HEK293 (cell line): Measurements from ENCODE around the gene IFI27L1.

Experiments
- CTCF ChIA-PET: fragments of 350-600 bp; formaldehyde crosslinking; extraction: SDS; loops from one replicate; lab custom pipeline; 2021; ENCODE audit warnings: antibody characterized with exemption; lab: Yijun Ruan, JAX
- POLR2A ChIA-PET: fragments of 300-600 bp; formaldehyde crosslinking; extraction: SDS; loops from one replicate; lab custom pipeline; 2020; ENCODE audit warnings: antibody characterized with exemption, inconsistent platforms; lab: Yijun Ruan, JAX
- H3K27ac ChIP-seq: fragments of 200-500 bp; sonication (Bioruptor generic); 2 replicates; pipeline ENCODE4 v1.5.1; 2014; ENCODE audit warnings: low read depth, low read length, control low read depth, inconsistent platforms; ENCODE audit errors: extremely low read depth
- H3K36me3 ChIP-seq, 2 experiments: fragments of 200-500 bp in 1 of 2; sonication (Bioruptor generic) in 1 of 2; 1 replicate in 1 of 2; 2 replicates in 1 of 2; pipeline ENCODE4 v1.5.1; 2014 to 2017; ENCODE audit warnings: inconsistent platforms in 2 of 2, low read length in 2 of 2; ENCODE audit not compliant: control insufficient read depth in 2 of 2, insufficient read depth in 1 of 2
- H3K4me1 ChIP-seq: fragments of 200-500 bp; sonication (Bioruptor generic); 2 replicates; pipeline ENCODE4 v1.5.1; 2014; ENCODE audit warnings: mild to moderate bottlenecking, low read length, inconsistent platforms; ENCODE audit not compliant: control insufficient read depth, insufficient read depth
- H3K4me3 ChIP-seq: 2 replicates; pipeline ENCODE4 v1.5.1; 2011; ENCODE audit warnings: low read depth, mild to moderate bottlenecking, control low read depth, low read length, moderate library complexity
- H3K9me3 ChIP-seq: fragments of 200-500 bp; sonication (Bioruptor generic); 2 replicates; pipeline ENCODE4 v1.5.1; 2014; ENCODE audit warnings: low read depth, low read length, inconsistent platforms; ENCODE audit not compliant: control insufficient read depth, insufficient read depth
- HOXC10 ChIP-seq: sonication (generic); formaldehyde crosslinking; IDR thresholded peaks from 2 replicates; pipeline ENCODE4 v1.8.1; 2023; ENCODE audit warnings: mild to moderate bottlenecking, missing genetic modification reagents
- HOXD13 ChIP-seq: sonication (generic); formaldehyde crosslinking; IDR thresholded peaks from 2 replicates; pipeline ENCODE4 v1.8.0; 2022; ENCODE audit warnings: missing genetic modification reagents, borderline replicate concordance
- KLF10 ChIP-seq: fragments of 450-650 bp; IDR thresholded peaks from 2 replicates; pipeline ENCODE4 v1.5.1; 2018; ENCODE audit warnings: missing biosample characterization, mild to moderate bottlenecking, missing genetic modification characterization
- KLF8 ChIP-seq: fragments of 450-650 bp; formaldehyde crosslinking; IDR thresholded peaks from 2 replicates; pipeline ENCODE4 v1.5.1; 2016; ENCODE audit warnings: missing biosample characterization, missing genetic modification characterization
- MYNN ChIP-seq: fragments of 450-650 bp; formaldehyde crosslinking; IDR thresholded peaks from 2 replicates; pipeline ENCODE4 v1.5.1; 2016; ENCODE audit warnings: missing biosample characterization, missing genetic modification characterization, borderline replicate concordance
- RBAK ChIP-seq: fragments of 450-650 bp; formaldehyde crosslinking; IDR thresholded peaks from 2 replicates; pipeline ENCODE4 v1.5.1; 2016; ENCODE audit warnings: missing biosample characterization, missing genetic modification characterization
- REPIN1 ChIP-seq: fragments of 450-650 bp; formaldehyde crosslinking; IDR thresholded peaks from 2 replicates; pipeline ENCODE4 v1.5.1; 2017; ENCODE audit warnings: missing biosample characterization, missing genetic modification characterization, low read depth
- SCRT2 ChIP-seq: fragments of 450-650 bp; formaldehyde crosslinking; IDR thresholded peaks from 2 replicates; pipeline ENCODE4 v1.5.1; 2016; ENCODE audit warnings: missing biosample characterization, missing genetic modification characterization
- TCF7L2 ChIP-seq: IDR thresholded peaks from 2 replicates; pipeline ENCODE4 v1.6.1; 2011; ENCODE audit warnings: low read depth, mild to moderate bottlenecking, inconsistent platforms, low read length, moderate library complexity, borderline replicate concordance
- ZBTB21 ChIP-seq: fragments of 450-650 bp; formaldehyde crosslinking; IDR thresholded peaks from 2 replicates; pipeline ENCODE4 v1.5.1; 2017; ENCODE audit warnings: missing biosample characterization, missing genetic modification characterization
- ZFHX2 ChIP-seq: fragments of 450-650 bp; formaldehyde crosslinking; conservative IDR thresholded peaks from 2 replicates; pipeline ENCODE4 v1.5.1; 2016; ENCODE audit warnings: missing biosample characterization, missing genetic modification characterization
- ZNF114 ChIP-seq: fragments of 450-650 bp; formaldehyde crosslinking; IDR thresholded peaks from 2 replicates; pipeline ENCODE4 v1.5.0; 2017; ENCODE audit warnings: missing biosample characterization, missing genetic modification characterization
- ZNF174 ChIP-seq: fragments of 450-650 bp; formaldehyde crosslinking; IDR thresholded peaks from 2 replicates; pipeline ENCODE4 v1.5.0; 2017; ENCODE audit warnings: missing biosample characterization, mild to moderate bottlenecking, missing genetic modification characterization
- ZNF202 ChIP-seq: fragments of 450-650 bp; formaldehyde crosslinking; IDR thresholded peaks from 2 replicates; pipeline ENCODE4 v1.5.1; 2016; ENCODE audit warnings: missing biosample characterization, missing genetic modification characterization, borderline replicate concordance
- ZNF24 ChIP-seq: fragments of 450-650 bp; formaldehyde crosslinking; IDR thresholded peaks from 2 replicates; pipeline ENCODE4 v1.5.1; 2016; ENCODE audit warnings: missing biosample characterization, missing genetic modification characterization
- ZNF350 ChIP-seq: fragments of 450-650 bp; formaldehyde crosslinking; IDR thresholded peaks from 2 replicates; pipeline ENCODE4 v1.5.0; 2017; ENCODE audit warnings: missing biosample characterization, mild to moderate bottlenecking, missing genetic modification characterization
- ZNF473 ChIP-seq: fragments of 450-650 bp; formaldehyde crosslinking; IDR thresholded peaks from 2 replicates; pipeline ENCODE4 v1.5.1; 2017; ENCODE audit warnings: missing biosample characterization, missing genetic modification characterization
- ZNF514 ChIP-seq: fragments of 450-650 bp; formaldehyde crosslinking; IDR thresholded peaks from 2 replicates; pipeline ENCODE4 v1.5.1; 2016; ENCODE audit warnings: missing biosample characterization, missing genetic modification characterization
- ZNF530 ChIP-seq: fragments of 450-650 bp; formaldehyde crosslinking; IDR thresholded peaks from 2 replicates; pipeline ENCODE4 v1.5.1; 2016; ENCODE audit warnings: low read depth, missing biosample characterization, missing genetic modification characterization
- ZNF558 ChIP-seq: fragments of 450-650 bp; formaldehyde crosslinking; IDR thresholded peaks from 2 replicates; pipeline ENCODE4 v1.5.1; 2016; ENCODE audit warnings: missing biosample characterization, missing genetic modification characterization
- ZNF560 ChIP-seq: fragments of 450-650 bp; formaldehyde crosslinking; IDR thresholded peaks from 2 replicates; pipeline ENCODE4 v1.5.1; 2017; ENCODE audit warnings: missing biosample characterization, missing genetic modification characterization, borderline replicate concordance
- ZSCAN23 ChIP-seq: fragments of 450-650 bp; formaldehyde crosslinking; IDR thresholded peaks from 2 replicates; pipeline ENCODE4 v1.5.1; 2016; ENCODE audit warnings: missing biosample characterization, missing genetic modification characterization
- ZXDB ChIP-seq: fragments of 450-650 bp; formaldehyde crosslinking; IDR thresholded peaks from 2 replicates; pipeline ENCODE4 v1.5.1; 2016; ENCODE audit warnings: missing biosample characterization, missing genetic modification characterization
- TF ChIP-seq, protein P1 (sequence below): fragments of 450-650 bp; formaldehyde crosslinking; IDR thresholded peaks from 2 replicates; pipeline ENCODE4 v1.5.1; 2016; ENCODE audit warnings: missing biosample characterization, missing genetic modification characterization
- TF ChIP-seq, protein P2 (sequence below): fragments of 450-650 bp; formaldehyde crosslinking; IDR thresholded peaks from 2 replicates; pipeline ENCODE4 v1.5.1; 2016; ENCODE audit warnings: missing biosample characterization, missing genetic modification characterization
- TF ChIP-seq, protein P3 (sequence below): IDR thresholded peaks from 2 replicates; pipeline ENCODE4 v1.6.1; 2011; ENCODE audit warnings: mild to moderate bottlenecking, low read depth, low read length, borderline replicate concordance
- TF ChIP-seq, protein P4 (sequence below): fragments of 450-650 bp; formaldehyde crosslinking; IDR thresholded peaks from 2 replicates; pipeline ENCODE4 v1.5.1; 2016; ENCODE audit warnings: missing biosample characterization, missing genetic modification characterization
- TF ChIP-seq, protein P5 (sequence below): fragments of 450-650 bp; formaldehyde crosslinking; IDR thresholded peaks from 2 replicates; pipeline ENCODE4 v1.5.1; 2017; ENCODE audit warnings: missing biosample characterization, missing genetic modification characterization
- TF ChIP-seq, protein P6 (sequence below): fragments of 450-650 bp; formaldehyde crosslinking; IDR thresholded peaks from 2 replicates; pipeline ENCODE4 v1.5.1; 2016; ENCODE audit warnings: missing biosample characterization, missing genetic modification characterization, low read depth

Gene IFI27L1

DNA sequence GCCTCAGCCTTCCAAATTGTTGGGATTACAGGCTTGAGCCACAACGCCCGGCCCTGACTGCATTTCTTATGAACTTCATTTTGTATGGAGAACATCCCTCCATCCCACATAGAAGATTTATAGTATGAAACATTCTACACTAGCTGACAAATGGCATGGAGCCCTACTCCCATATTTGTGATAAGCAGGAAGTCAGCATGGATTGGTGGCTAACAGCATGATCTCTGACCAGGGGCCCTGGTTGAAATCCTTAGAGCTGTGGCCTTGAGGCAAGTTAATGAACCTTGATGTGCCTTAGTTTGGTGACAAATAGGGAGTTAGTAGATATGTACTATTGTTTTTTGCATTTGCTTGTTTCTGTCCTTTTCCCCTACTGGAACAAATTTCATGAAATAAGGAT lies 12.3 kb downstream of the IFI27L1 start:
- peaks cover 0 to 18% of the 10 kb centered on the region in 2 experiments; a peak in 1 of 3 replicates for H3K36me3 ChIP-seq
- H3K4me3 ChIP-seq = no peak overlapping the region
- no peak overlapping the region for H3K27ac ChIP-seq
- TF ChIP-seq ZBTB21 (tag by site-specific recombination) (no peak), ZNF114 (tag by site-specific recombination) (no peak), ZNF350 (tag by site-specific recombination) (no peak), ZNF202 (tag by site-specific recombination) (no peak), ZNF174 (no peak), ZNF473 (no peak), KLF10 (no peak), ZNF558 (tag by site-specific recombination) (no peak), MYNN (tag by site-specific recombination) (no peak), SCRT2 (tag by site-specific recombination) (no peak), HOXD13 (CRISPR knock-in tag) (no peak), RBAK (tag by site-specific recombination) (no peak), ZNF514 (no peak), ZFHX2 (tag by site-specific recombination) (no peak), KLF8 (tag by site-specific recombination) (no peak), TCF7L2 (no peak)
- TF ChIP-seq, protein P1, sequence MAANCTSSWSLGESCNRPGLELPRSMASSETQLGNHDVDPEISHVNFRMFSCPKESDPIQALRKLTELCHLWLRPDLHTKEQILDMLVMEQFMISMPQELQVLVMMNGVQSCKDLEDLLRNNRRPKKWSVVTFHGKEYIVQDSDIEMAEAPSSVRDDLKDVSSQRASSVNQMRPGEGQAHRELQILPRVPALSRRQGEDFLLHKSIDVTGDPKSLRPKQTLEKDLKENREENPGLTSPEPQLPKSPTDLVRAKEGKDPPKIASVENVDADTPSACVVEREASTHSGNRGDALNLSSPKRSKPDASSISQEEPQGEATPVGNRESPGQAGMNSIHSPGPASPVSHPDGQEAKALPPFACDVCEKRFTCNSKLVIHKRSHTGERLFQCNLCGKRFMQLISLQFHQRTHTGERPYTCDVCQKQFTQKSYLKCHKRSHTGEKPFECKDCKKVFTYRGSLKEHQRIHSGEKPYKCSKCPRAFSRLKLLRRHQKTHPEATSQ = no peak
- TF ChIP-seq, protein P2, sequence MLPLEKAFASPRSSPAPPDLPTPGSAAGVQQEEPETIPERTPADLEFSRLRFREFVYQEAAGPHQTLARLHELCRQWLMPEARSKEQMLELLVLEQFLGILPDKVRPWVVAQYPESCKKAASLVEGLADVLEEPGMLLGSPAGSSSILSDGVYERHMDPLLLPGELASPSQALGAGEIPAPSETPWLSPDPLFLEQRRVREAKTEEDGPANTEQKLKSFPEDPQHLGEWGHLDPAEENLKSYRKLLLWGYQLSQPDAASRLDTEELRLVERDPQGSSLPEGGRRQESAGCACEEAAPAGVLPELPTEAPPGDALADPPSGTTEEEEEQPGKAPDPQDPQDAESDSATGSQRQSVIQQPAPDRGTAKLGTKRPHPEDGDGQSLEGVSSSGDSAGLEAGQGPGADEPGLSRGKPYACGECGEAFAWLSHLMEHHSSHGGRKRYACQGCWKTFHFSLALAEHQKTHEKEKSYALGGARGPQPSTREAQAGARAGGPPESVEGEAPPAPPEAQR = no peak
- TF ChIP-seq, protein P3, sequence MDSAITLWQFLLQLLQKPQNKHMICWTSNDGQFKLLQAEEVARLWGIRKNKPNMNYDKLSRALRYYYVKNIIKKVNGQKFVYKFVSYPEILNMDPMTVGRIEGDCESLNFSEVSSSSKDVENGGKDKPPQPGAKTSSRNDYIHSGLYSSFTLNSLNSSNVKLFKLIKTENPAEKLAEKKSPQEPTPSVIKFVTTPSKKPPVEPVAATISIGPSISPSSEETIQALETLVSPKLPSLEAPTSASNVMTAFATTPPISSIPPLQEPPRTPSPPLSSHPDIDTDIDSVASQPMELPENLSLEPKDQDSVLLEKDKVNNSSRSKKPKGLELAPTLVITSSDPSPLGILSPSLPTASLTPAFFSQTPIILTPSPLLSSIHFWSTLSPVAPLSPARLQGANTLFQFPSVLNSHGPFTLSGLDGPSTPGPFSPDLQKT = no peak
- TF ChIP-seq, protein P4, sequence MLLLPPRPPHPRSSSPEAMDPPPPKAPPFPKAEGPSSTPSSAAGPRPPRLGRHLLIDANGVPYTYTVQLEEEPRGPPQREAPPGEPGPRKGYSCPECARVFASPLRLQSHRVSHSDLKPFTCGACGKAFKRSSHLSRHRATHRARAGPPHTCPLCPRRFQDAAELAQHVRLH (tag by site-specific recombination) = no peak
- POLR2A ChIA-PET = no interaction called here
- no peaks in the 10 kb centered on the region for H3K9me3 ChIP-seq
- CTCF ChIA-PET = interaction anchor here (1.1 kb wide), 1 partner anchor 26 kb away, joined by 3 read pairs; no protein-coding TSS in a partner anchor
- H3K4me1 ChIP-seq = no peaks in the 10 kb centered on the region

DNA sequence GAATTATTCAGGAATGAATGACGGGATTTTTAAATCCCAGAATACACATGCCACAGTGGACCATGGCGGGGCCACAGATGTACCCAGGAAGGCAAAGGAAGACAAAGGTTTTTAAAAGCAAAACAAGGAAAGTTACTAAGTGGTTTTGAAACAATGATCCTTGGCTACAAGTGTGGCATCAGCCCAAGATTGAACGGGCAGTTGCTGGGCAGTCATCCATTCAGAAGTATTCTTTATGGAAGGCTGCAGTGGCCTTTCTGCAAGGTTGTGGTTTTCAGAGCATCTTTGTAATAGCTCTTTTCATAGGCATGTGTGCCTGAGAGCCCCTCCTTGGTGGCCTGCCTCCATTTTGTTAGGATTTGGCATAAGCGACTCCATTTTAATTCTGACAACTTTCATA lies 16.0 kb downstream of the IFI27L1 start:
- no peak overlapping the region for H3K27ac ChIP-seq
- POLR2A ChIA-PET = no interaction called here
- CTCF ChIA-PET = interaction anchor here (0.6 kb wide), 1 partner anchor 42 kb away, joined by 3 read pairs; no protein-coding TSS in a partner anchor
- no peaks in the 10 kb centered on the region for H3K9me3 ChIP-seq
- peaks cover 0 to 25% of the 10 kb centered on the region in 2 experiments; a peak in 1 of 3 replicates for H3K36me3 ChIP-seq
- no peak overlapping the region for H3K4me3 ChIP-seq
- H3K4me1 ChIP-seq = no peaks in the 10 kb centered on the region
- TF ChIP-seq ZNF530 (tag by site-specific recombination) (no peak), ZNF560 (tag by site-specific recombination) (no peak), REPIN1 (tag by site-specific recombination) (no peak), HOXC10 (CRISPR knock-in tag) (no peak), ZNF24 (tag by site-specific recombination) (no peak), ZNF514 (no peak), ZXDB (tag by site-specific recombination) (no peak), ZSCAN23 (tag by site-specific recombination) (no peak)
- TF ChIP-seq, protein P2 = no peak
- TF ChIP-seq, protein P5, sequence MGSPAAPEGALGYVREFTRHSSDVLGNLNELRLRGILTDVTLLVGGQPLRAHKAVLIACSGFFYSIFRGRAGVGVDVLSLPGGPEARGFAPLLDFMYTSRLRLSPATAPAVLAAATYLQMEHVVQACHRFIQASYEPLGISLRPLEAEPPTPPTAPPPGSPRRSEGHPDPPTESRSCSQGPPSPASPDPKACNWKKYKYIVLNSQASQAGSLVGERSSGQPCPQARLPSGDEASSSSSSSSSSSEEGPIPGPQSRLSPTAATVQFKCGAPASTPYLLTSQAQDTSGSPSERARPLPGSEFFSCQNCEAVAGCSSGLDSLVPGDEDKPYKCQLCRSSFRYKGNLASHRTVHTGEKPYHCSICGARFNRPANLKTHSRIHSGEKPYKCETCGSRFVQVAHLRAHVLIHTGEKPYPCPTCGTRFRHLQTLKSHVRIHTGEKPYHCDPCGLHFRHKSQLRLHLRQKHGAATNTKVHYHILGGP = no peak
- TF ChIP-seq, protein P6, sequence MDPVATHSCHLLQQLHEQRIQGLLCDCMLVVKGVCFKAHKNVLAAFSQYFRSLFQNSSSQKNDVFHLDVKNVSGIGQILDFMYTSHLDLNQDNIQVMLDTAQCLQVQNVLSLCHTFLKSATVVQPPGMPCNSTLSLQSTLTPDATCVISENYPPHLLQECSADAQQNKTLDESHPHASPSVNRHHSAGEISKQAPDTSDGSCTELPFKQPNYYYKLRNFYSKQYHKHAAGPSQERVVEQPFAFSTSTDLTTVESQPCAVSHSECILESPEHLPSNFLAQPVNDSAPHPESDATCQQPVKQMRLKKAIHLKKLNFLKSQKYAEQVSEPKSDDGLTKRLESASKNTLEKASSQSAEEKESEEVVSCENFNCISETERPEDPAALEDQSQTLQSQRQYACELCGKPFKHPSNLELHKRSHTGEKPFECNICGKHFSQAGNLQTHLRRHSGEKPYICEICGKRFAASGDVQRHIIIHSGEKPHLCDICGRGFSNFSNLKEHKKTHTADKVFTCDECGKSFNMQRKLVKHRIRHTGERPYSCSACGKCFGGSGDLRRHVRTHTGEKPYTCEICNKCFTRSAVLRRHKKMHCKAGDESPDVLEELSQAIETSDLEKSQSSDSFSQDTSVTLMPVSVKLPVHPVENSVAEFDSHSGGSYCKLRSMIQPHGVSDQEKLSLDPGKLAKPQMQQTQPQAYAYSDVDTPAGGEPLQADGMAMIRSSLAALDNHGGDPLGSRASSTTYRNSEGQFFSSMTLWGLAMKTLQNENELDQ (tag by site-specific recombination) = no peak
